OCI-LY1 (cell line): Measurements from ENCODE around the gene FAM222B.

Experiments
- CTCF ChIP-seq: fragments of 200-600 bp; sonication (generic), shearing (Covaris generic); IDR thresholded peaks from 2 replicates; pipeline ENCODE4 v1.5.1; 2017; ENCODE audit warnings: mild to moderate bottlenecking, antibody characterized with exemption, low read length, moderate library complexity, mixed read lengths
- EZH2 ChIP-seq: fragments of 200-600 bp; sonication (generic), shearing (Covaris generic); IDR thresholded peaks from 2 replicates; pipeline ENCODE4 v1.8.0; 2017; ENCODE audit warnings: borderline replicate concordance, mixed run types, mild to moderate bottlenecking, antibody characterized with exemption, low read length, moderate library complexity, mixed read lengths

- no peak for TF ChIP-seq CTCF
- no peak for TF ChIP-seq EZH2
Observed at GRCh38 chr17:28758411-28759121, 84.0 kb downstream of the FAM222B start.
